Skeletal muscle satellite cell (primary cell): ENCODE data around the gene BID.

Experiments used
- H3K27me3 ChIP-seq: 2 replicates; pipeline ENCODE4 v1.7.0; 2013; ENCODE audit warnings: low read length; ENCODE audit not compliant: control insufficient read depth, insufficient read depth
- H3K36me3 ChIP-seq: 2 replicates; pipeline ENCODE4 v1.7.0; 2013; ENCODE audit warnings: mild to moderate bottlenecking, control low read depth, low read length; ENCODE audit not compliant: insufficient read depth
- H3K4me1 ChIP-seq: 2 replicates; pipeline ENCODE4 v1.7.0; 2013; ENCODE audit warnings: low read length; ENCODE audit not compliant: control insufficient read depth, insufficient read depth
- H3K4me2 ChIP-seq: 2 replicates; pipeline ENCODE4 v1.7.0; 2013; ENCODE audit warnings: mild to moderate bottlenecking, low read length
- H3K4me3 ChIP-seq: 2 replicates; pipeline ENCODE4 v1.7.0; 2013; ENCODE audit warnings: low read length
- H3K9ac ChIP-seq: 2 replicates; pipeline ENCODE4 v1.7.0; 2013; ENCODE audit warnings: mild to moderate bottlenecking, low read depth, low read length, moderate library complexity
- H3K9me3 ChIP-seq: replicated peaks from 2 replicates; pipeline ENCODE4 v1.7.0; 2013; ENCODE audit warnings: mild to moderate bottlenecking, control low read depth, low read length

Gene BID

DNA sequence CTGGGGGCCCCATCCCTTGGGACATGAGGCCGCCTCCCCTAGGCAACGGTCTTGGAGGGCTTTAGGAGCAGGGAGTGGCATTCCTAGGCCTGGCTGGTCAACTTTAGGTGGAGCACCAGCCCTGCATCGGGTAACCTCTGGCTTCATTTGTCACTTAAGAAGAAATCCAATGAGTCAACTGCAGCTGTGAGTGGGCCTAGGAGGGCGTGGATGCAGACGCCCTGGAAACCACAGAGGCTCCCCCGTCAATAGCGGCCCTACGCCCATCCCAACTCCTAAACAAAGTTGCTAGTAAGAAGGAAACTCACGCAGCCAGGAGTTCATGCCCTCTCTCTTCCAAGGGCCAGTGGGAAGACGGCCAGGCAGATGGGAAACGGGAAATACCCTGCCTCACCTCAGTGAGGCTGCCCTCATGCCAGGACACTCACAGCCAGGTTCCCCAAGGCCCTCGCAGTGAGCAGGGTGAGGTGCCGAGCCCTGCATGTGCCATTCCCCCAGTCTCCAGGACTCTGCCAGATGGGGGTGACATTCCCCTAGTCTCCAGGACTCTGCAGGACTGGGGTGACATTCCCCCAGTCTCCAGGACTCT, 20.8 kb downstream of the BID start:
- no peaks in the 10 kb centered on the region for H3K27me3 ChIP-seq
- no peak overlapping the region for H3K4me3 ChIP-seq
- H3K36me3 ChIP-seq, result no peaks in the 10 kb centered on the region
- H3K4me2 ChIP-seq, result no peak overlapping the region
- H3K9me3 ChIP-seq, result no peaks in the 10 kb centered on the region
- H3K9ac ChIP-seq, result no peak overlapping the region
- H3K4me1 ChIP-seq, result peaks cover 7% of the 10 kb centered on the region

DNA sequence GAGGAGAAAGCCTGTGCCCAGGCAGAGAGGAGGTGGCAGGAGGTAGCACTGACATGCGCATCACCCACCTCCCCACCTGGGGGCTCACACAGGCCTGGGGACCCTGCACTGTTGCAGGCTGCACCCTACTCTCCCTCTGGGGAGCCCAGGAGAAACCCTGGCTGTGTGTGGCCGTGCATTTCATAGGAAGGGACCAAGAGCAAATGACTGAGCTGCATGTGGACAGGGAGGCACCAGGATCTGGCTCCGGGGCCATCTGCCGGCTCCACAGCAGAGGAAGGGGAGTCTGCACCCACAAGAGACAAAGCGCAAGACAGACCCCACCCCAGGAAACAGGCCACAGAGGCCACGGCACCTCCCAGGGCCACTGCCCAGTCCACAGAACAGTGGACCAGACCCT, 22.7 kb downstream of the BID start:
- peaks cover 7% of the 10 kb centered on the region for H3K4me1 ChIP-seq
- no peaks in the 10 kb centered on the region for H3K27me3 ChIP-seq
- no peaks in the 10 kb centered on the region for H3K9me3 ChIP-seq
- no peak overlapping the region for H3K9ac ChIP-seq
- H3K4me3 ChIP-seq, result no peak overlapping the region
- H3K4me2 ChIP-seq, result no peak overlapping the region
- no peaks in the 10 kb centered on the region for H3K36me3 ChIP-seq

DNA sequence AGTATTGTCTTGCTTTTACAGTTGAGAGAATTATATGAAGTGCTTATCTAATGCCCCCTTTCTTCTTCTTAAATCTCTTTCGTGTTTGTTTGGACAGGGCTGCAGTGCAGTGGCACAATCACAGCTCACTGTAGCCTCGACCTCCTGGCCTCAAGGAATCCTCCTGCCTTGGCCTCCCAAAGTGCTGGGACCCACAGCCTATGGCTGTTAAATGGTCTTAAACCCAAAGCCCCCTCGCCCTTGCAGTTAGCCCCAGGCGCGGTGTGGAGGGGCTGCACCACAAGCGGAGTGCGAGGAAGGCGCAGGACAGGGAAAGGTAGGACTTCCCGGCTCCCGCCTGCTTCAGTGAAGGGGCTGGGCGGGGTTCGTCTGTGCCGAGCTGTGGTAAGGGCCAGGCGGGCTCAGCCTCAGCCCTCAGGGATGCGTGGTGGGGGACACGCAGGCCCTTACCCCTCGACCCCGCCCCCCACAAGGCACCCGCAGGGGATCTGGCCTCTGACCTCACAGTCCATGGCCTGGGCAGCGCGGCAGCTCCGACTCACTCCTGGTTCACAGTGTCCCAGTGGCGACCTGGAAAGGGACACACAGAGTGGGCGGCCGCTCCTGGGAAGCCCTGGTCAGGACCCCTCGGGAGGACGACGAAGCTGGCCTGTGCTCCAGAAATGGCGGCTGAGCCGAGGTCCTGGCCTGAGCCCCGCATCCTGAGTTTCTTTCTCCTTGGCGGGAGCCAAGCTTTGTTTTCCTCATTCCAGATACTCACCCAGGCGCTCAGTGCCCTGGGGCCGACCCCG, 24.5 kb downstream of the BID start:
- no peak overlapping the region for H3K4me2 ChIP-seq
- H3K9ac ChIP-seq, result no peak overlapping the region
- no peak overlapping the region for H3K4me3 ChIP-seq
- no peaks in the 10 kb centered on the region for H3K36me3 ChIP-seq
- H3K27me3 ChIP-seq, result no peaks in the 10 kb centered on the region
- H3K9me3 ChIP-seq, result no peaks in the 10 kb centered on the region
- H3K4me1 ChIP-seq, result peaks cover 7% of the 10 kb centered on the region

DNA sequence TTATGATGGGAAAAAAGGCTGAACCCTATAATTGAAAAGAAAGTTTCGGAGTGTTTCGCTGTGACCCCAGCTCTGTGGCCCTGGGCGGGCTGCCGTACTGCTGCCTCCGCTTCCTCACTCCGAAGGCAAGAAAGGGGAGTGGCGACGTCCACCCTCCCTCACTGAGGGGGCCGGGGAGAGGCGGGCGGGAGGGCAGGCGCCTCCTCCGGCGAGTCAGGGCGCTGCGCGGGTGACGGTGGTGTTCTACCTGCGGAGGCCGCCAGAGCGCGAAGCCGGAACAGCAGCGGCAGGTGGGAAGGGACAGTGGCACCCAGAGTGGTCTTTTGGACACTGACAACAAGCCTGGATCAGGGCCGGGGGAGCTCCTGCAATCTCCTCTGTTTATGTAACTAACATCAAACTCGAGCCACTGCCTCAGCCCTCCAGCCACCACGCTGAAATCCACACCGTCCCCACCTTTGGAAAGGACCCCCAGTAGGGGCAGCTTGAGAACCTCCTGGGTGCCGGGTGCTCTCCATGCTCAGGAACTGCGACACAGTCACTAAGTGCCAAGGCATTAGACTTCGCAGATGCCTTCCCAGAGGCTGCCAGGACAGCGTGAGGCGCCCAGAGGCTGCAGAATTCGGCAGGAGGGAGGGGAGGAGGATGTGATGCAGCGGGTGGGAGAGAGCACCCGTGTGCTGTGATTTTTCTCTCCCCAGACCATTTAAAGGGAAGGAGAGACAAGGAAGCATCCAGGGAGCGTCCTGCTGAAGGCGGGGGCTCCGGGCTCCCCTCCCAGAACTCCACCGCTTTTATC, 25.5 kb downstream of the BID start:
- Histone ChIP-seq H3K9me3 (no peaks in the 10 kb centered on the region), H3K27me3 (no peaks in the 10 kb centered on the region), H3K4me1 (peaks cover 7% of the 10 kb centered on the region), H3K36me3 (no peaks in the 10 kb centered on the region), H3K4me3 (no peak overlapping the region), H3K4me2 (no peak overlapping the region), H3K9ac (no peak overlapping the region)

DNA sequence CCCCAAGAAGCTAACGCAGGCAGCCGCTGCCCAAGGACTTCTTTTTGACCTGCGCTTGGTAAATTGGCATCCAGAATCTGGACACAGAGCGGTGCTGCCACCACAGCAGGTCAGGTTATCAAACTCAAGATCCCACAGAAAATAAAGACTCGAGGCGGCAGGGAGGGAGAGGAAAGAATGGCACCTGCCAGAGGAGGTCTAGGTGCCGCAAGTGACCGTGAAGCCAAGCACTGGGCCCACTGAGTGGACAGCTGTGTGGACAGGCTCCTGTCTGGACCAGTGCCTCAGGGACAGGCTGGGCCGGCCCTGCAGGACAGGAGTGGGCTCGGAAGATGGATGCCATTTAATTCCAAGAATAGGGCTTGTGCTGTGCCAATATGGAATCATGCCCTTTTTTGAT, 27.4 kb downstream of the BID start:
- no peak overlapping the region for H3K4me2 ChIP-seq
- no peaks in the 10 kb centered on the region for H3K36me3 ChIP-seq
- no peak overlapping the region for H3K4me3 ChIP-seq
- H3K4me1 ChIP-seq, result no peaks in the 10 kb centered on the region
- no peaks in the 10 kb centered on the region for H3K9me3 ChIP-seq
- no peak overlapping the region for H3K9ac ChIP-seq
- no peaks in the 10 kb centered on the region for H3K27me3 ChIP-seq

DNA sequence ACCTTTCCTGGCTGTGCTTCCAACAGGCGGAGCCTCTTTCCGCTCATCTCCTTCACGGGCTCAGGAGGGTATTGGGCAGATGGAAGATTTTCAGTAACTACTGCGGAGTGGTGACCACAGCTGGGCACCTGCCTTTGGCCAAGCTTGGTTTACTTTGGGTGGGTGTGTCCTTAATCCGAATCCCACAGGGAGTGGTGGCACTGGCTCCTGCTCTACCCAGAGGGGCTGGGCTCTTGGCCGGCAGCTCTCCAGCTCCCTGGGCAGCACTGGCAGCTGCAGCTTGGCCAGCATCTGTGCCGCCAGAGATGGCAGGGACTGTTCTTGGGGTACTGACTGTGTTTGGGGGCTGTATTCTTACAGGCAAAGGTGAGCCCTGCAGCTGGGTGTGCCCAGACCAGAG, 29.8 kb downstream of the BID start:
- Histone ChIP-seq H3K9me3 (no peaks in the 10 kb centered on the region), H3K36me3 (no peaks in the 10 kb centered on the region), H3K27me3 (no peaks in the 10 kb centered on the region), H3K9ac (no peak overlapping the region), H3K4me3 (no peak overlapping the region), H3K4me2 (no peak overlapping the region), H3K4me1 (no peaks in the 10 kb centered on the region)

DNA sequence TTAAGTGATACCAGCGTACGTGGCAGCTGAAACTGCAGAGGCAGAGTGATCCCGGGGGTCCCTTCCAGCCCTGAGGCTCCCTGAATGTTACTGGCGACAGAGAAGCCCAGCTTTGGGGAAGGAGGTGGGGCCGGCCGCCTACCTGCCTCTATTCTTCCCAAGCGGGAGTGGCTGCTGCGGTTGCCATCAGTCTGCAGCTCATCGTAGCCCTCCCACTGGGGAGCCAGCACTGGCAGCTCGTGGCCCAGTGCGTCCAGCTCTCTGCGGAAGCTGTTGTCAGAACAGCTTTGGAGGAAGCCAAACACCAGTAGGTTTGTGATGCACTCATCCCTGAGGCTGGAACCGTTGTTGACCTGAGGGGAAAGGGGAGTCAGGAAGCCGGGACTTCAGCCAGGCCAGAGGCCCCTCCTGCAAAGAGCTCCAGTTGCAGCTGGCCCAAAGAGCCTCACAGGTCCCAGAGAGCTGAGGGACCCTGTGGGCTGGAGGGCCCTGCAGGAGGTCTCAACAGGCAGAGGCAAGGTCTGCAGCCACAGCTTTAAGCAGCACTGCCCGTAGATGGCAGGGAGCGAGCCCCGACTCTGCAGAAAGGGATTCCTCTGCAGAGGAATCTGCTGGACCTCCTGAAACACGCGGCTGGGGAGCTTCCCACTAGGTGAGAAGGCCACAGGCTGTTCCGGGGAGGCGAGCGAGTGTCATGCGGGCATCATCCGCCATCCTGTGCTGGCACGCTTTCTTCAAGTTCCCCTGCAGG, 30.4 kb downstream of the BID start:
- H3K4me1 ChIP-seq, result no peaks in the 10 kb centered on the region
- H3K9ac ChIP-seq, result no peak overlapping the region
- H3K4me3 ChIP-seq, result no peak overlapping the region

DNA sequence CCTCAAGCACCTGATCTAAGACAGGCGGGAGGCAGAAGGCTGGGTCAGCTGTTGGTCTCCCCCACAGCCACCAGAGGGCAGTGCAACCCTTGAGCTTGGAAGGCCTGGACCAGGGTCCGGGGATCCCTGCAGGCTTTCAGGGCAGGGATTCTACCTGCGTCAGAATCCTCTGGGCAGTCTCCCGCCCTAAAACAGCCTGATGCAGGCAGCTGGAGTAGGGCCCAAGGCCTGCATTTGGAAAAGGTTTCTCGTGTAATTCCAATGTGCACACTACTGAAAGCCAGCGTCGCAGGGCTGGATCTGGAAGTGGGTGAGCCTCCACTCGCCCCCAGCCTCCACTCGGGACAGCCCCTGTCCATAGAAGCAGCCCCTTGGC, 31.8 kb downstream of the BID start:
- no peak overlapping the region for H3K4me3 ChIP-seq
- H3K36me3 ChIP-seq, result no peaks in the 10 kb centered on the region
- H3K4me2 ChIP-seq, result no peak overlapping the region
- H3K9ac ChIP-seq, result no peak overlapping the region
- no peaks in the 10 kb centered on the region for H3K27me3 ChIP-seq
- H3K4me1 ChIP-seq, result no peaks in the 10 kb centered on the region
- H3K9me3 ChIP-seq, result no peaks in the 10 kb centered on the region

More for the DNA sequence above, 30.4 kb downstream of the BID start:
- no peaks in the 10 kb centered on the region for H3K9me3 ChIP-seq
- no peaks in the 10 kb centered on the region for H3K27me3 ChIP-seq
- no peak overlapping the region for H3K4me2 ChIP-seq
- H3K36me3 ChIP-seq, result no peaks in the 10 kb centered on the region

DNA sequence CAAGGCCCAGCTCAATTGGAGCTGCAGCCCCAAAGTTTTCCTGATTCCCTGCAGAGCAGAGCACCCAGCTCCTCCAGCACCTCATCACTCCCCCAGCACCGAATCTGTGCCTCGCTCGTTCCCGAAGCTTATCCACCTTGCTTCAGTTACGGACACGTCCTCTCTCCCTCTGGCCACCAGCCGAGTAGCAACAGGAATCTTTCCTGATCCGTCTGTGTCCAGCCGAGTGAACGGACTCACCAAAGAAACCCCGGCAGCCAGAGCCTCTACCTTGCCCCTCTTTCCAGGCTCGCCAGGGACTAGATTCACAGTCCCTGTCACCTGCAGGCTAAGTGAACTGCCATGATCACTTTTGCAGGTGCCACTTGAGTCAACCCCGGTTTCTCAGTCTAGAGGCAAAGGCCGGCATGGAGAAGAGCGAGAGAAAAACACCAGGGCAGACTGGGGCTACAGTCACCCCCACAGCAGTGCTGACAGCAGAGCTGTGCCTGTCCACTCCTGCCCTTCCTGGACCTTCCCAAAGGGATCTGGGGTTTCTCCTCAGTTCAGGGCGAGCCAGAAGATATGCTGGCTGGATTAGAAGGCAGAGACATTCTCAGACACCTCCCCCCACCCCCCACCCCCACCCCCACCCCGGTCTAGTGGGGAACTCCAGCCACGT, 32.3 kb downstream of the BID start:
- H3K9me3 ChIP-seq, result no peaks in the 10 kb centered on the region
- no peaks in the 10 kb centered on the region for H3K4me1 ChIP-seq
- no peak overlapping the region for H3K4me3 ChIP-seq
- no peaks in the 10 kb centered on the region for H3K36me3 ChIP-seq
- no peak overlapping the region for H3K9ac ChIP-seq
- H3K4me2 ChIP-seq, result no peak overlapping the region
- H3K27me3 ChIP-seq, result no peaks in the 10 kb centered on the region

DNA sequence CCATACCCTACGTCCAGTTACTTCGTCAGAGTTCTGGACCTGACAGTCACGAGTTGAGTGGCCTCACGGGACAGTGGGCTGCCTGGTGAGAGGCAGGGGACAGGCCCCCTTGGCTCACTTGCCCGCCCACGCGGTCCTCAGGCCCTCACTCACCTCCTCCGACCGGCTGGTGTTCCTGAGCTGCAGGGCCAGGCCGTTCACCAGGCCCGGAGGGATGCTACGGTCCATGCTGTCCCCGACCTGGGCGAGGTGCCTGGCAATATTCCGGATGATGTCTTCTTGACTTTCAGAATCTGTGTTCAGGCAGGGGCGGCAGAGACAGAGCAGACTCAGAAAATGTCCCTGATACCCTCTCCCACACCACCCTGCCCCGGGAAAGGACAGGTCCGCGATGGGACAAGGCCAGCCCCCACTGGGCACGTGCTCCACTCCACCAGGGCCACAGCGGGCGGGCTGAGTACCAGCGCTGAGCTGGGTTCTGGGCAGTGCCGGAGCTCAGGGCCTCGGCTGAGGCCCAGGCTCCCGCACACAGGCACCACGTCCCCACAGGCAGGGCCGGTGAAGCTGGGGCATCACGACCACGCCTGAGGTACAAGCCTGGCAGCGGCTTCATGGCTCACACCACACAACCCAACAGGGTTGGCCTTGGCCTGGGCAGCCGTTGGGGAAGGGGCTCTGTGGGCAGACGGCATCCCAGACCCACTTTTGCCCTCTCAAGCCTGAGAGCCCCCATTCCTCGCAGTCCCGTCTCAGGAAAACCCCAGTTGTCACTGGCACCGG, 34.9 kb downstream of the BID start:
- H3K4me1 ChIP-seq, result peaks cover 5% of the 10 kb centered on the region
- H3K4me2 ChIP-seq, result no peak overlapping the region
- H3K4me3 ChIP-seq, result no peak overlapping the region
- no peaks in the 10 kb centered on the region for H3K27me3 ChIP-seq
- H3K9ac ChIP-seq, result no peak overlapping the region
- no peaks in the 10 kb centered on the region for H3K9me3 ChIP-seq
- peaks cover 15% of the 10 kb centered on the region for H3K36me3 ChIP-seq
